Lung (tissue), 12 donors: ENCODE results near the gene DLG2. TPM values are rescaled to one million over a fixed set of nuclear protein-coding genes. Genes with fewer than 3 reads are reported as not detected.

Source experiments
- ATAC-seq: fragments of 200-7000 bp; cut with Tn5 transposase; one replicate; pipeline ENCODE4 v1.9.1; 2020; ENCODE audit warnings: moderate number of reproducible peaks; ENCODE audit not compliant: insufficient read depth, low FRiP score
- DNase-seq, 3 donors: peaks; one replicate each; pipeline ENCODE4 v3.0.0-alpha.2; 2013 to 2017
- H3K27ac ChIP-seq, 2 donors: one replicate each; pipeline ENCODE4 v1.5.1; 2013; ENCODE audit warnings: mild to moderate bottlenecking in 2 of 2, moderate library complexity in 2 of 2, control low read depth in 1 of 2, inconsistent platforms in 1 of 2, low read depth in 1 of 2, low read length in 1 of 2
- H3K27me3 ChIP-seq, 3 donors: one replicate each; pipeline ENCODE4 v1.5.1; 2013; ENCODE audit warnings: low read length in 2 of 3; ENCODE audit not compliant: control insufficient read depth in 3 of 3, insufficient read depth in 3 of 3
- H3K36me3 ChIP-seq, 4 donors: one replicate each; pipeline ENCODE4 v1.5.1; 2013; ENCODE audit warnings: low read length in 4 of 4, mild to moderate bottlenecking in 1 of 4, moderate library complexity in 1 of 4; ENCODE audit not compliant: control insufficient read depth in 4 of 4, insufficient read depth in 4 of 4
- H3K4me1 ChIP-seq, 5 donors: one replicate each; pipeline ENCODE4 v1.5.1; 2013; ENCODE audit warnings: low read length in 5 of 5, mild to moderate bottlenecking in 2 of 5, moderate library complexity in 1 of 5; ENCODE audit not compliant: control insufficient read depth in 5 of 5, insufficient read depth in 5 of 5
- H3K4me3 ChIP-seq: one replicate; pipeline ENCODE4 v1.5.1; 2013; ENCODE audit warnings: mild to moderate bottlenecking, control low read depth, moderate library complexity
- H3K9ac ChIP-seq, 2 donors: one replicate each; pipeline ENCODE4 v1.5.1; 2013; ENCODE audit warnings: low read length in 2 of 2, control low read depth in 1 of 2; ENCODE audit not compliant: insufficient read depth in 1 of 2
- H3K9me3 ChIP-seq, 4 donors: one replicate each; pipeline ENCODE4 v1.5.1; 2013; ENCODE audit warnings: low read length in 3 of 4, mild to moderate bottlenecking in 1 of 4, moderate library complexity in 1 of 4; ENCODE audit not compliant: control insufficient read depth in 4 of 4, insufficient read depth in 3 of 4
- WGBS, 2 donors: extraction: QIAGEN DNeasy Blood & Tissue Kit; methylation state at CpG; one replicate each; pipeline ENCODE4 v1.1.7; 2013; 5-methylcytosine and 5-hydroxymethylcytosine counted together
- polyA plus RNA-seq, 2 donors: library from polyadenylated mRNA; stranded (reverse); fragments of 200-250 nt; gene quantifications; one replicate each; pipeline ENCODE4 v1.2.1, GENCODE V29; 2013
- total RNA-seq, 2 donors: library from RNA; depleted of rRNA in 1 of 2; stranded (reverse); fragments of >200 nt in 1 of 2; gene quantifications; one replicate each; pipeline ENCODE4 v1.2.1, GENCODE V29; 2014 to 2021
- TF ChIP-seq, protein P1 (sequence below): IDR thresholded peaks from 2 replicates; pipeline ENCODE4 v1.5.1; 2012; ENCODE audit warnings: mild to moderate bottlenecking; ENCODE audit errors: control extremely low read depth, extremely low read depth
- donor health status: control.
- donor health status: control.
- donor health status: Bipolar disorder and iron deficiency.
- donor health status: healthy.
- donor health status: DM: yes; HTN: yes; CAD: no.

Gene DLG2
- total and polyA plus RNA-seq, 4 donors = 0.32 to 24.1 (median 5.4) TPM

DNA sequence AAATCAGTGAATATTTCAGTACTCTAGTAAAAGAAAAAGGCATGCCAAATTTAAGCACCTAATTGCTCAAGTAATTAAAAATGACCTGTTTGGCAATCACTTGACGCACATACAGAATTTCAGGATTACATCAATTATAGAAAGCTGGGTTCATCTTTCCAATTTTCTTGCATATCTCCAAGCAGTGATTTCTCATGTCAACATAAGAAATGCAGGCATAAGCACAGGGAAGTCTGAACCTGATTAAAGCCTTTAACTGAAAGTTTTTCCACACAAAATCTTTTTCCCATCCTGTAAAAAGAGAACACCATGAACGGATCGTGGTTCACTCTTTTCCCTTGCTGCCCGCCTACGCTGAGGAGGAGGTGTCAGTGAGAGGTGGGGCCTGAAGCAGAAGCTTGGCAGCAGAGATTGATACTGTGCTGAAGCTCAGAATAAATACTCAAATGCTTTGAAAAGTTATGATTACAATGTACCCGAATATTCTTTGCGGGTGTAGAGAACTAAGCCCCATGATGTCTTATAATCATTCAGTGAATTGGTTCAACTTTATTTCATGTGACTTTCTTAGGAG lies 1636.9 kb downstream of the DLG2 start:
- peak in 1 of 3 donors; percentile 18 for DNase-seq
- Histone ChIP-seq H3K27ac (no peak overlapping the region), H3K27me3 (no peaks in the 10 kb centered on the region), H3K4me3 (no peak overlapping the region), H3K4me1 (no peaks in the 10 kb centered on the region), H3K9me3 (no peaks in the 10 kb centered on the region), H3K36me3 (no peaks in the 10 kb centered on the region), H3K9ac (no peak overlapping the region)
- ATAC-seq = no peak
- TF ChIP-seq, protein P1, sequence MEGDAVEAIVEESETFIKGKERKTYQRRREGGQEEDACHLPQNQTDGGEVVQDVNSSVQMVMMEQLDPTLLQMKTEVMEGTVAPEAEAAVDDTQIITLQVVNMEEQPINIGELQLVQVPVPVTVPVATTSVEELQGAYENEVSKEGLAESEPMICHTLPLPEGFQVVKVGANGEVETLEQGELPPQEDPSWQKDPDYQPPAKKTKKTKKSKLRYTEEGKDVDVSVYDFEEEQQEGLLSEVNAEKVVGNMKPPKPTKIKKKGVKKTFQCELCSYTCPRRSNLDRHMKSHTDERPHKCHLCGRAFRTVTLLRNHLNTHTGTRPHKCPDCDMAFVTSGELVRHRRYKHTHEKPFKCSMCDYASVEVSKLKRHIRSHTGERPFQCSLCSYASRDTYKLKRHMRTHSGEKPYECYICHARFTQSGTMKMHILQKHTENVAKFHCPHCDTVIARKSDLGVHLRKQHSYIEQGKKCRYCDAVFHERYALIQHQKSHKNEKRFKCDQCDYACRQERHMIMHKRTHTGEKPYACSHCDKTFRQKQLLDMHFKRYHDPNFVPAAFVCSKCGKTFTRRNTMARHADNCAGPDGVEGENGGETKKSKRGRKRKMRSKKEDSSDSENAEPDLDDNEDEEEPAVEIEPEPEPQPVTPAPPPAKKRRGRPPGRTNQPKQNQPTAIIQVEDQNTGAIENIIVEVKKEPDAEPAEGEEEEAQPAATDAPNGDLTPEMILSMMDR = no peak
- WGBS, 2 donors = 56 to 69% methylated on average over 7 of the region's 7 CpGs

DNA sequence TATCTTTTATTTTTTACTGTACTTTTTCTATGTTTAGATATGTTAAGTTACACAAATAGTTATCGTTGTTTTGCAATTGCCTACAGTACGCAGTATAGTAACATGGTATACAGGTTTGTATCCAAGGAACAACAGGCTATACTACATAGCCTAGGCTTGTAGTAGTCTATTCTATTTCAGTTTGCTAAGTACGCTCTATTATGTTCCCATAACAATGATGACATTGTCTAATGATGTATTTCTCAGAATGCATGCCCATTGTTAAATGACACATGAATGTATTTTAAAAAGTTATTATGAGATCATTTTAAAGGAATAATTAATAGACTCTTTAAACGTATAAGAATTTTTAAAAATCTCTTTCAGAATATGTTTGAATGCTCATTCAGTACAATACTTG lies 1644.3 kb downstream of the DLG2 start:
- ATAC-seq (no peak), DNase-seq (no peak)
- no peak overlapping the region for H3K27ac ChIP-seq
- H3K27me3 ChIP-seq = no peaks in the 10 kb centered on the region
- TF ChIP-seq, protein P1 = no peak
- 89 to 90% methylated on average over 4 of the region's 4 CpGs for WGBS, 2 donors
- H3K4me3 ChIP-seq = no peak overlapping the region
- peaks cover 0 to 4% (median 0%) of the 10 kb centered on the region in 5 donors for H3K4me1 ChIP-seq
- no peaks in the 10 kb centered on the region for H3K9me3 ChIP-seq
- H3K36me3 ChIP-seq = no peaks in the 10 kb centered on the region
- no peak overlapping the region for H3K9ac ChIP-seq

DNA sequence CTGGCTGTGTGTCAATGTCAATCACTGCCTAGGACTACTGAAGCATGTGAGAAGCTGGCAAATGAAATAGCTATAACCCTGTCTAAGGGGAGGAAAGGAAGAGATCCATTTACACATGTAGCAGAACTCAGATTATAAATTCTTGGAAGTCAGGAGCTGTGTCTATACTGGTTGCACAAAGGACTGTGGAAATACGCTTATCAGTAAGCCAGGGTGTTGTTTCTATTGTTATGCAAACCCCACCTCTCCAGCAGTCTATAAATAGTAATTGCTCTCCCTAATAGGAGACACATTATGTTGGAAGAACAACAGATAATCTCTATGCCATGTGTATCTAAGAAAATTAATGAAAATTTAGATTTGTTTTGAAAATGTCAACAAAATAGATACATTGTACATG lies 1647.6 kb downstream of the DLG2 start:
- DNase-seq (no peak), ATAC-seq (no peak)
- H3K36me3 ChIP-seq = no peaks in the 10 kb centered on the region
- no peak overlapping the region for H3K4me3 ChIP-seq
- no peaks in the 10 kb centered on the region for H3K9me3 ChIP-seq
- no peak overlapping the region for H3K9ac ChIP-seq
- no peaks in the 10 kb centered on the region for H3K27me3 ChIP-seq
- WGBS, 2 donors = 74 to 79% methylated on average over 1 of the region's 1 CpG
- TF ChIP-seq, protein P1 = no peak
- H3K4me1 ChIP-seq = peaks cover 0 to 4% (median 0%) of the 10 kb centered on the region in 5 donors
- no peak overlapping the region for H3K27ac ChIP-seq

DNA sequence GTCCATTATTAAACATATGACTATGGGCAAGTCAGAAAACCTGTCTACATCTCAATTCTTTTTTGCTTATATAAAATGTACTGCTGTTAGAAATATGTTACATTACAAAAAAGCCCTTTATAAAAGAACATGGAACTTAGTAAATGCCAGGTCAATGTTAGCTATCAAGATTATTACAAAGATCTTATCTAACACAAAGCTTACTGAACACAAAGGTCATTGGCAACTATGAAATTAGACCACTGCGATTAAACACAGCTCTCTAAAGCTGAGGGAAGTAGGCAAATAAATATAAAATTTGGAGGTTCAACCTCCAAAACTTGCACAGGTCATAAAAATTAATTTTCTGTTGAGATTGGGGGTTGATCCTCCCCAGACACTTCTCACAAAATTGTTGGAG lies 1648.2 kb downstream of the DLG2 start:
- H3K27me3 ChIP-seq = no peaks in the 10 kb centered on the region
- H3K4me1 ChIP-seq = peaks cover 0 to 4% (median 0%) of the 10 kb centered on the region in 5 donors
- H3K9ac ChIP-seq = no peak overlapping the region
- ATAC-seq (no peak), DNase-seq (no peak)
- WGBS, 2 donors = 87% methylated on average over 1 of the region's 1 CpG
- no peak overlapping the region for H3K27ac ChIP-seq
- no peak overlapping the region for H3K4me3 ChIP-seq
- no peaks in the 10 kb centered on the region for H3K9me3 ChIP-seq
- no peaks in the 10 kb centered on the region for H3K36me3 ChIP-seq
- TF ChIP-seq, protein P1 = no peak
